NCI-H1092 (cell line): ENCODE data around the gene HSPBAP1.

Source experiments
- DNase-seq: peaks from one replicate; lab custom pipeline; 2025; lab: John Stamatoyannopoulos, UW

Gene HSPBAP1

GRCh38 chr3:122793568-122794416, at the start of gene HSPBAP1:
Gene HSPBAP1, minus strand, starts transcription at chr3:122793831. Its CDS starts 151 bp downstream, at chr3:122793680.
- no peak for DNase-seq

GRCh38 chr3:122835590-122835989, 42.0 kb upstream of the HSPBAP1 start:
- DNase-seq, result no peak

GRCh38 chr3:122828281-122828680, 34.6 kb upstream of the HSPBAP1 start:
- no peak for DNase-seq

GRCh38 chr3:122826278-122826677, 32.6 kb upstream of the HSPBAP1 start:
- no peak for DNase-seq

GRCh38 chr3:122825460-122825859, 31.8 kb upstream of the HSPBAP1 start:
- no peak for DNase-seq

GRCh38 chr3:122824465-122825381, 31.1 kb upstream of the HSPBAP1 start:
- DNase-seq, result no peak

GRCh38 chr3:122816587-122816986, 23.0 kb upstream of the HSPBAP1 start:
- DNase-seq, result no peak

GRCh38 chr3:122810734-122811133, 17.1 kb upstream of the HSPBAP1 start:
- DNase-seq, result no peak

- no peak for DNase-seq
Observed at GRCh38 chr3:122803977-122804376, 10.3 kb upstream of the HSPBAP1 start.

- DNase-seq, result no peak
Observed at GRCh38 chr3:122802323-122802722, 8.7 kb upstream of the HSPBAP1 start.

- no peak for DNase-seq
Observed at GRCh38 chr3:122800706-122801237, 7.1 kb upstream of the HSPBAP1 start.

GRCh38 chr3:122800031-122800430, 6.4 kb upstream of the HSPBAP1 start:
- DNase-seq, result no peak

GRCh38 chr3:122799322-122799721, 5.7 kb upstream of the HSPBAP1 start:
- DNase-seq, result no peak

- no peak for DNase-seq
Observed at GRCh38 chr3:122797291-122797690, 3.7 kb upstream of the HSPBAP1 start.

GRCh38 chr3:122795674-122796195, 2.1 kb upstream of the HSPBAP1 start:
- no peak for DNase-seq

- DNase-seq, result no peak
Observed at GRCh38 chr3:122794779-122795673, 1.4 kb upstream of the HSPBAP1 start, which contains the start of gene SLC49A4. Gene SLC49A4, plus strand, starts transcription at chr3:122795069. Its CDS starts 124 bp downstream, at chr3:122795193.

GRCh38 chr3:122794483-122794778, 800 bp upstream of the HSPBAP1 start:
- DNase-seq, result no peak

- DNase-seq, result no peak
Observed at GRCh38 chr3:122789585-122790273, 3.9 kb downstream of the HSPBAP1 start.

GRCh38 chr3:122787872-122788271, 5.8 kb downstream of the HSPBAP1 start:
- no peak for DNase-seq

GRCh38 chr3:122786066-122786465, 7.6 kb downstream of the HSPBAP1 start:
- no peak for DNase-seq

- no peak for DNase-seq
Observed at GRCh38 chr3:122785231-122785630, 8.4 kb downstream of the HSPBAP1 start.
